ENCODE results near the gene HS3ST3A1.

- TF ChIP-seq POLR2A (IDR thresholded peaks at IDR 0.05; ENCODE audit: low read depth, low read length) = no peak
- no peak for TF ChIP-seq TAF1 (IDR thresholded peaks at IDR 0.05; ENCODE audit: borderline replicate concordance, low read depth, low read length)
These were observed 136.1 kb downstream of the HS3ST3A1 start for GRCh38 chr17:13465678-13466077.
